ENCODE measurements around the gene XPNPEP1. TPM values are rescaled to one million over a fixed set of nuclear protein-coding genes. Genes with fewer than 3 reads are reported as not detected.

Gene XPNPEP1
- total RNA-seq, 1 experiment from 2014 or later: 65.4 TPM

- no peak overlapping the region for H3K27ac ChIP-seq (ENCODE audit: low read depth, low read length, poor library complexity, severe bottlenecking)
- ChIA-PET CTCF (no interaction called here), POLR2A (ENCODE audit: low non-redundant PET) (no interaction called here)
These were observed 37.1 kb downstream of the XPNPEP1 start for GRCh38 chr10:109886037-109886780.

GRCh38 chr10:109883859-109884771, 39.2 kb downstream of the XPNPEP1 start:
- ChIA-PET CTCF (interaction anchor here (0.8 to 1.2 kb wide), 9 partner anchors 8 to 342 kb away, joined by 3 to 5 read pairs (median 5); no protein-coding TSS in a partner anchor), POLR2A (ENCODE audit: low non-redundant PET) (no interaction called here)
- no TSS peak for BruUV-seq (replicated peaks)
- no peak overlapping the region for H3K4me3 ChIP-seq (ENCODE audit: low read depth, low read length, poor library complexity, severe bottlenecking)
- no peaks in the 10 kb centered on the region for H3K9me3 ChIP-seq (ENCODE audit: low read depth, low read length, poor library complexity, severe bottlenecking)
- H3K4me1 ChIP-seq (ENCODE audit: insufficient read depth, low read length, poor library complexity, severe bottlenecking): peaks cover 4% of the 10 kb centered on the region
- DNase-seq (ENCODE audit: low spot score): peak; percentile 89
- TF ChIP-seq, protein P1, sequence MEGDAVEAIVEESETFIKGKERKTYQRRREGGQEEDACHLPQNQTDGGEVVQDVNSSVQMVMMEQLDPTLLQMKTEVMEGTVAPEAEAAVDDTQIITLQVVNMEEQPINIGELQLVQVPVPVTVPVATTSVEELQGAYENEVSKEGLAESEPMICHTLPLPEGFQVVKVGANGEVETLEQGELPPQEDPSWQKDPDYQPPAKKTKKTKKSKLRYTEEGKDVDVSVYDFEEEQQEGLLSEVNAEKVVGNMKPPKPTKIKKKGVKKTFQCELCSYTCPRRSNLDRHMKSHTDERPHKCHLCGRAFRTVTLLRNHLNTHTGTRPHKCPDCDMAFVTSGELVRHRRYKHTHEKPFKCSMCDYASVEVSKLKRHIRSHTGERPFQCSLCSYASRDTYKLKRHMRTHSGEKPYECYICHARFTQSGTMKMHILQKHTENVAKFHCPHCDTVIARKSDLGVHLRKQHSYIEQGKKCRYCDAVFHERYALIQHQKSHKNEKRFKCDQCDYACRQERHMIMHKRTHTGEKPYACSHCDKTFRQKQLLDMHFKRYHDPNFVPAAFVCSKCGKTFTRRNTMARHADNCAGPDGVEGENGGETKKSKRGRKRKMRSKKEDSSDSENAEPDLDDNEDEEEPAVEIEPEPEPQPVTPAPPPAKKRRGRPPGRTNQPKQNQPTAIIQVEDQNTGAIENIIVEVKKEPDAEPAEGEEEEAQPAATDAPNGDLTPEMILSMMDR (conservative IDR thresholded peaks at IDR 0.05; ENCODE audit: low read depth, low read length): peak; percentile 95
- no peak for TF ChIP-seq EZH2 (IDR thresholded peaks at IDR 0.05; ENCODE audit: borderline replicate concordance, low read depth, low read length, poor library complexity, severe bottlenecking)
- intact Hi-C loops (cut with micrococcal nuclease; ENCODE audit: unreplicated experiment): loop anchor here (2.0 to 5.0 kb wide), 3 partner anchors 253 to 395 kb away; no protein-coding TSS in a partner anchor
- peaks cover 14% of the 10 kb centered on the region for H3K36me3 ChIP-seq (ENCODE audit: insufficient read depth, low read length, poor library complexity, severe bottlenecking)
- no peak overlapping the region for H3K27ac ChIP-seq (ENCODE audit: low read depth, low read length, poor library complexity, severe bottlenecking)
- no peaks in the 10 kb centered on the region for H3K27me3 ChIP-seq (replicated peaks; ENCODE audit: insufficient read depth, low read depth, low read length, poor library complexity)

More at GRCh38 chr10:109886037-109886780, 37.1 kb downstream of the XPNPEP1 start:
- peaks cover 4% of the 10 kb centered on the region for H3K4me1 ChIP-seq (ENCODE audit: insufficient read depth, low read length, poor library complexity, severe bottlenecking)
- intact Hi-C loops (cut with micrococcal nuclease; ENCODE audit: unreplicated experiment): no loop called here
- peaks cover 17% of the 10 kb centered on the region for H3K36me3 ChIP-seq (ENCODE audit: insufficient read depth, low read length, poor library complexity, severe bottlenecking)
- no peaks in the 10 kb centered on the region for H3K9me3 ChIP-seq (ENCODE audit: low read depth, low read length, poor library complexity, severe bottlenecking)
- H3K27me3 ChIP-seq (replicated peaks; ENCODE audit: insufficient read depth, low read depth, low read length, poor library complexity): no peaks in the 10 kb centered on the region
- BruUV-seq (replicated peaks): no TSS peak
- H3K4me3 ChIP-seq (ENCODE audit: low read depth, low read length, poor library complexity, severe bottlenecking): no peak overlapping the region
- TF ChIP-seq, protein P1 (conservative IDR thresholded peaks at IDR 0.05; ENCODE audit: low read depth, low read length): no peak
- no peak for TF ChIP-seq EZH2 (IDR thresholded peaks at IDR 0.05; ENCODE audit: borderline replicate concordance, low read depth, low read length, poor library complexity, severe bottlenecking)
- DNase-seq (ENCODE audit: low spot score): no peak

GRCh38 chr10:109882251-109883057, 40.9 kb downstream of the XPNPEP1 start:
- BruUV-seq (replicated peaks): no TSS peak
- H3K36me3 ChIP-seq (ENCODE audit: insufficient read depth, low read length, poor library complexity, severe bottlenecking): peaks cover 14% of the 10 kb centered on the region
- H3K4me3 ChIP-seq (ENCODE audit: low read depth, low read length, poor library complexity, severe bottlenecking): no peak overlapping the region
- TF ChIP-seq, protein P1 (conservative IDR thresholded peaks at IDR 0.05; ENCODE audit: low read depth, low read length): no peak
- TF ChIP-seq EZH2 (IDR thresholded peaks at IDR 0.05; ENCODE audit: borderline replicate concordance, low read depth, low read length, poor library complexity, severe bottlenecking): no peak
- DNase-seq (ENCODE audit: low spot score): no peak
- no peaks in the 10 kb centered on the region for H3K27me3 ChIP-seq (replicated peaks; ENCODE audit: insufficient read depth, low read depth, low read length, poor library complexity)
- no peaks in the 10 kb centered on the region for H3K9me3 ChIP-seq (ENCODE audit: low read depth, low read length, poor library complexity, severe bottlenecking)
- H3K27ac ChIP-seq (ENCODE audit: low read depth, low read length, poor library complexity, severe bottlenecking): no peak overlapping the region
- ChIA-PET CTCF (no interaction called here), POLR2A (ENCODE audit: low non-redundant PET) (no interaction called here)
- intact Hi-C loops (cut with micrococcal nuclease; ENCODE audit: unreplicated experiment): loop anchor here (5.0 kb wide), 1 partner anchor 335 kb away; no protein-coding TSS in a partner anchor
- H3K4me1 ChIP-seq (ENCODE audit: insufficient read depth, low read length, poor library complexity, severe bottlenecking): peaks cover 4% of the 10 kb centered on the region
